GM18868 (cell line): ENCODE data around the gene LRRN1.

ENCODE experiments used
- ATAC-seq: cut with Tn5 transposase; IDR thresholded peaks from one replicate; pipeline ENCODE4 v1.9.1; 2021; ENCODE audit warnings: mild to moderate bottlenecking, moderate library complexity; ENCODE audit not compliant: unreplicated experiment

LRRN1 gene

GRCh38 chr3:3799173-3800079, at the start of gene LRRN1:
TSS of gene LRRN1 (plus strand) at chr3:3799431. CDS start at chr3:3844642, 45,211 bp downstream.
- ATAC-seq: no peak

GRCh38 chr3:3753416-3753815, 45.8 kb upstream of the LRRN1 start:
- no peak for ATAC-seq

DNA sequence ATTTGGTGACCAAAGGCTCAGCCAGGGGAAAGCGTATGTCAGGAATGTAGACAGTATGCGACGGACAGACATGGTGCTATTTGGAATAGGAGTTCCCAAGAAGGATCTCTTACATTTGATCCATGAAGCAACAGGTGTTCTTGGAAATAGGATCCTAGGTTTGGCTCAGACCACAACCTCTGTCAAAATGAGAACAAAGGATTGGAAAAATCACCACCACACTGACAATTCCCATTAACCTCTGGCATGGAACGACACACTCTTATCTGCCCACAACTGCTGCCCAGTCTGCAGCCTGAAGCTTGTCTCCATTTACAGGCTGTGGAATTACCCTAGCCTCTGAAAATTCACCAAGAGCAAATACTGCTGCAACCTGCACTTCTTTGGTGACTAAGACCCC, 33.6 kb upstream of the LRRN1 start:
- no peak for ATAC-seq

DNA sequence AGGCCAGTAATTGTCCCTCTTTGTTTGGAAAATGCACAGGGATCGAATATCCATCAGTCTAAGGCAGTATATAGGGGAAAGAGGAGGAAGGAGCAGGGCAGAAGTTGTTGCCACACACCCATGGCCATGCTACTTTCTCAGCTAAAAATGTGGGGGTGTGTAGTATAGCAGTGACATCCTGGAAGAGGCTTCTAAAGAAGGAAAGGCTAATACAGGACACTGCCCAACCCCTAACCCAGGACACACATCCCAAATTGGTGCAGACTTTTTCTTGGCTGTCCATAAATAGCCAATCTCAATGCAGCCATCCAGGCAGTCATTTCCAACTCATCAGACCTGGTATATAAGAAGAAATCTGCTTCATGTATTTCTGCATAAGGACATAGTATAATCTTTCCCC, 33.1 kb upstream of the LRRN1 start:
- no peak for ATAC-seq

DNA sequence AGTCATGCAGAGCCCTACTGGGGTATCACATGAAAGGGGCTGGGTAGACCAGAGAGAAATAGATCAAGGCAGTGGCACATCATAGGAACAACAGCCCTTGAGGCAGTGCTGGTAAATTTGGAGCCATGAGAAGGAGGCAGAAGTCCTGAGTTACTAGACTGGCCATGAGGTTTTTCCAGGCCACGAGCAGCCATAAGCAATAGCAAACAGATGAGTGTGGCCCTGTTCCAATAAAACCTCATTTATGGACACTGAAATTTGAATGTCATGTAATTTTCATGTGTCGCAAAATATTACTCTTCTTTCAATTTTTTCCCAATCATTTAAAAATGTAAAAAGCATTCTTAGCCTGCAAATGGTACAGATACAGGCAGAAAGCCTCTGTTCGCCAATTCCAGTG, 28.1 kb upstream of the LRRN1 start:
- no peak for ATAC-seq

GRCh38 chr3:3771567-3771966, 27.7 kb upstream of the LRRN1 start:
- no peak for ATAC-seq

DNA sequence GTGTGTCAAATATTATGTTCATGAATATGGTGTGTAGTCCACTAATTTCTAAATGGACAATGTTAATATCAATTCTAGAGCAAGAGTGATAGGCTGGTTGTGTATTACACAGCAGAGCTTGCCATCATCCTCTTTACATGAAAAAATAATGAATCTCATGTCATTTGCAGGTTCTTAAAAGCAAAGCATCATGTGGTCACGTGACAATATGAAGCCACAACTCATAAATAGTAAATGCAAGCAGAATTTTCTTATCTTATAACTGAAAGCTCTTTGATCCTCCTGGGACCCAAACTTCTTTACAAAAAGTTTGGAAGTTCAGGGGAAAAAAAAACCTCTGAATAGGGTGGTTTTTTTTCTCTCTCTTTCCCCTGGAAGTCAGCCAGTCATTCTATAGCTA, 26.9 kb upstream of the LRRN1 start:
- no peak for ATAC-seq

GRCh38 chr3:3772920-3773319, 26.3 kb upstream of the LRRN1 start:
- ATAC-seq: no peak

DNA sequence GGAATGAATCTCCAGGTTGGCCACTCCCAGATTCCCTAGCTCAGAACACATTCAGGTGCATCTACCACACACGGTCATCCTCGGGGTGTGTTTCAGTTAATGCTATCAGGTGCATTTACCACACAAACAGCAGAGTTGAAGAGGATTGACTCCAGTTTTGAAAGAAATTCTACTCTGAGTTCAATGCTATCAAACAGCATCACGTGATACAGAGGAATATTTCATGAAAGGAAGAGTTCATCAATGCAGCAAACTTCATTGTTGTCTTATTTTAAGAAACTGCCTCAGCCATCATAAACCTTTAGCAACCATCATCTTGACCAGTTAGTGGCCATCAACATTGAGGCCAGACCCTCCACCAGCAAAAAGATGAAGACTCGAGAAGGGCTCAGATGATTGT, 22.6 kb upstream of the LRRN1 start:
- no peak for ATAC-seq

GRCh38 chr3:3778216-3778615, 21.0 kb upstream of the LRRN1 start:
- no peak for ATAC-seq

GRCh38 chr3:3778641-3779270, 20.5 kb upstream of the LRRN1 start:
- no peak for ATAC-seq

DNA sequence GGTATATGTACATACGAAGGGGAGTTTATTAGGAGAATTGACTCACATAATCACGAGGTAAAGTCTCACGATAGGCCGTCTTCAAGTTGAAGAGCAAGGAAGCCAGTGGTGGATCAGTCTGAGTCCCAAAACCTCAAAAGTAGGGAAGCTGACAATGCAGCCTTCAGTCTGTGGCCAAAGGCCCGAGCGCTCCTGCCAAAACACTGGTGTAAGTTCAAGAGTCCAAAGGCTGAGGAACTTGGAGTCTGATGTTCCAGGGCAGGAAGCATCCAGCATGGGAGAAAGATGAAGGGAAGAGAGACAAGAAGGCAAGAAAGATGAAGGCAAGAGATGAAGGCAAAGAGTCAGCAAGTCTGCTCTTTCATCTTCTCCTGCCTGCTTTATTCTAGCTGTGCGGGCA, 16.8 kb upstream of the LRRN1 start:
- ATAC-seq: no peak

GRCh38 chr3:3783210-3783609, 16.0 kb upstream of the LRRN1 start:
- ATAC-seq: no peak

- ATAC-seq: no peak
Measured at GRCh38 chr3:3783696-3784095, 15.5 kb upstream of the LRRN1 start.

DNA sequence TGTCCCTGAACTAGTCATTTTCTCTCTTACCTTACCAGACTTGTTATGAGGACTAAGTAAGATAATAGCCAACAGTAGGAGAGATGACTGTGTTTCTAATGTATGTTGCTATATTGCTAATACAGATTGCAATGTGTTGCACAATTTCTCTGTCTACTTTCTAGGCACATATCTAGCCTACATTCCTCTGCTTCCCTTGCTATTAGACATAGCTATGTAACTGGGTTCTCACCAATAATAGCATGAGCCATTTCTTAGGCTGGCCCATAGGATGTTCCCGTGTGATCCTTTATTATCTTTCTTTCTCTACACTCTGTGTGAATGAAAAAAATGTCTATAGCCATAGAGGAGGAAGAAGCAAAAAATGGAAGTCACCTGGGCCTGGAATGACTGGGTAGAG, 6.8 kb upstream of the LRRN1 start:
- no peak for ATAC-seq

DNA sequence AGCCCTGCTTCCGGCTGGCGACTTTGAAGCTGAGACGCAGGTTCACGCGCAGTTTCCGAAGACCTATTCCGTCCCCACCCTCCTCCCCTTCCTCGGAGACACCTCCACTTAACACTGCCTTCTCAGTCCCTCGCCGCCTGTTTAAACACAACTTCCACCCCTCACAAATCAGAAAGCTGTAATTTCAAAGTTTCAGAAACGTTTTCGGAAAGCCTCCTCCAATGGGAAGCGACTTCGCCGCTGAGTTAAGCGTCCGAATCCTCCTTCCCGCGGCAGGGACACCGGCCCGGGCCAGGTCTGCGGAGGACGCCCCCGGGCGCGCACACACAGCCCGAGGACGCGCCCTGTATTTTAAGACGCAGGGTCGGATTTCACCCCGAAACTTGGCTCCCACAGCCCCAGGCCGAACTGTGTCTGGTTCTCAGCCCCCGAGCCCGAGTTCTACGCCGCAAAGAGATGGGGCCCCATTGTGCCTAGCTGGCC, 559 bp upstream of the LRRN1 start:
- no peak for ATAC-seq

DNA sequence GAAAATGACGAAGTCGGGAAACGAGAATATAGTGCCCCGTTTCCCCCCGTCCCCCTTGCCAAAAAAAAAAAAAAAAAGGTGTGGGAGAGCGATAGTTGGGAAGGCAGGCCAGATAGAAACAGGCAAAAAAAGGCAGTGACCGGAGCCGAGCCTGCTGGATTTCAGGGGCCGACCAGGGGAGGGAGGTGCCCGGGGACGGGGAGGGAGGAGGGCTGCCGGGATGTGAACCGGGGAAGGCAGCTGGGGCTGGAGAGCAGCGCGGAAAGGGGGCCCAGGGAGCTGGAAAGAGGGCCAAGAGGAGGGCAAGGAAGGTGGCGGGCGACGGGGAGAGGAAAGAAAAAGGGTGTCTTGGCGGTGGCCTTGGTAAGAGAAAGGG, 837 bp downstream of the LRRN1 start:
- no peak for ATAC-seq

GRCh38 chr3:3800685-3801493, 1.7 kb downstream of the LRRN1 start:
- ATAC-seq: no peak

- no peak for ATAC-seq
Measured at GRCh38 chr3:3801494-3801841, 2.2 kb downstream of the LRRN1 start.

GRCh38 chr3:3802046-3802445, 2.8 kb downstream of the LRRN1 start:
- no peak for ATAC-seq

- no peak for ATAC-seq
Measured at GRCh38 chr3:3804560-3804959, 5.3 kb downstream of the LRRN1 start.

DNA sequence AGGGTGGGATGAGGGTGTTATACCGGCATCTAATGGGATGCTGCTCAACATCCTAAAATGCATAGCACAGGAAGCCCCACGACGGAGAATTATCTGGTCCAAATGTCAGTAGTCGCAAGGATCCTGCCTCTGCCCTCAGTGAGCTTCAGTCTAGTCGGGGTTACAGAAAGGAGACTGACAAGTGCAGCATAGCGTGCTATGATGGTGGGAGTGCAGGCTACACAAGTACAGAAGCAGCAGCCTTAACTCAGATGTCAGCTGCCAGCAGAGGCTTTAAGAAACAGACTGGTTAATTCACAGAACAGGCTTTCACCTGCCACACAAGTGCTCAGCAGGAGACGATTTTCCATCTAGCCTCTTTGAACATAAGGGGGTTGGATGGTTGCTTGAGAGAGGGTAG, 6.9 kb downstream of the LRRN1 start:
- ATAC-seq: no peak
